A673 (cell line): ENCODE data around the gene SNRNP70. TPM values are rescaled to one million over a fixed set of nuclear protein-coding genes. Genes with fewer than 3 reads are reported as not detected.

ENCODE experiments used
- BruUV-seq: library from RNA; stranded (reverse); fragments of 400-500 nt; replicated peaks from 2 replicates; lab custom pipeline; 2021; lab: Mats Ljungman, UMichigan
- CTCF ChIA-PET: fragments of 300-600 bp; sonication (Branson Sonifier 250); formaldehyde crosslinking; loops from one replicate; lab custom pipeline; 2022; ENCODE audit warnings: antibody characterized with exemption; lab: Charles Lee
- POLR2A ChIA-PET: fragments of 300-600 bp; sonication (Branson Sonifier 250); formaldehyde crosslinking; loops from one replicate; lab custom pipeline; 2022; ENCODE audit warnings: antibody characterized with exemption; ENCODE audit not compliant: low non-redundant PET; lab: Charles Lee
- DNase-seq: peaks from one replicate; pipeline ENCODE4 v3.0.0-alpha.2; 2015; ENCODE audit warnings: low spot score
- H3K27ac ChIP-seq: fragments of 200-600 bp; sonication (generic); 2 replicates; pipeline ENCODE4 v1.5.1; 2016; ENCODE audit warnings: mixed run types, low read depth, mild to moderate bottlenecking, mixed read lengths, antibody characterized with exemption, low read length; ENCODE audit not compliant: poor library complexity, severe bottlenecking
- H3K27me3 ChIP-seq: fragments of 200-600 bp; sonication (generic); replicated peaks from 2 replicates; pipeline ENCODE4 v1.6.1; 2017; ENCODE audit warnings: mixed run types, low read depth, mild to moderate bottlenecking, mixed read lengths, antibody characterized with exemption, low read length; ENCODE audit not compliant: insufficient read depth, poor library complexity
- H3K36me3 ChIP-seq: fragments of 200-600 bp; sonication (generic); 2 replicates; pipeline ENCODE4 v1.6.1; 2016; ENCODE audit warnings: mixed run types, mild to moderate bottlenecking, mixed read lengths, antibody characterized with exemption, low read length; ENCODE audit not compliant: insufficient read depth, poor library complexity, severe bottlenecking
- H3K4me1 ChIP-seq: fragments of 200-600 bp; sonication (generic); 2 replicates; pipeline ENCODE4 v1.6.1; 2017; ENCODE audit warnings: mixed run types, mild to moderate bottlenecking, mixed read lengths, antibody characterized with exemption, low read length; ENCODE audit not compliant: insufficient read depth, poor library complexity, severe bottlenecking
- H3K4me3 ChIP-seq: fragments of 200-600 bp; sonication (generic); 2 replicates; pipeline ENCODE4 v1.5.1; 2016; ENCODE audit warnings: low read depth, mixed run types, mild to moderate bottlenecking, mixed read lengths, low read length; ENCODE audit not compliant: poor library complexity, severe bottlenecking
- H3K9me3 ChIP-seq: fragments of 200-600 bp; sonication (generic); 2 replicates; pipeline ENCODE4 v1.6.1; 2016; ENCODE audit warnings: mixed run types, low read depth, mild to moderate bottlenecking, mixed read lengths, antibody characterized with exemption, low read length; ENCODE audit not compliant: poor library complexity, severe bottlenecking
- CTCF ChIP-seq: fragments of 300-800, 200-600 bp; sonication (generic); conservative IDR thresholded peaks from 2 replicates; pipeline ENCODE4 v1.5.1; 2017; ENCODE audit warnings: low read depth, mild to moderate bottlenecking, antibody characterized with exemption, low read length, moderate library complexity, mixed read lengths
- EZH2 ChIP-seq: fragments of 200-600 bp; sonication (generic); IDR thresholded peaks from 2 replicates; pipeline ENCODE4 v1.6.1; 2017; ENCODE audit warnings: borderline replicate concordance, low read depth, mild to moderate bottlenecking, mixed read lengths, antibody characterized with exemption, low read length; ENCODE audit not compliant: poor library complexity, severe bottlenecking
- intact Hi-C: fragments of 100-400 bp; cut with micrococcal nuclease; formaldehyde crosslinking; loops from one replicate; pipeline ENCODE4 v1.10.0; 2022; ENCODE audit not compliant: unreplicated experiment
- total RNA-seq: library from RNA; stranded (reverse); gene quantifications from 2 replicates; pipeline ENCODE4 v1.2.3, GENCODE V29; 2021

The SNRNP70 gene
- total RNA-seq, 1 experiment from 2014 or later = 295 TPM

DNA sequence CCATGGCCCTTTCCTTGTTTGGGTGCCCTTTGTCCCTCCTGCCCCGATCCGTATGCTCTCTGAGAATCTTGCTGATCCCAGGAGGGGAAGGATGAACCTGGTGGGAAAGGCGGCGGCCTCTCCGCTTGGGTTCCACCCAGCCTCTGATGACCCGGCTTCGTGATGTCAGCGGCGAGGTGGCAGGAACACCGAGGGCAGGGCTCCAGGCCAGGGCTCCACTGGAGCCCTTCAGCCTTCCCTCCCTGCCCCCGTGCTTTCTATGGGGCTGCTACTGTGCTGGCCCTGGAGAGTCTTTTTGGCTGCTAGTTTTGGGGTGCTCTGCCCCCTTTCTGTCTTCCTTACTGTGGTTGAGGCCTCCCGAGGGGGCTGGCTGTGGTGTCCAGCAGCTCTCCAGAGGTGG lies 17.1 kb downstream of the SNRNP70 start:
- no peaks in the 10 kb centered on the region for H3K27me3 ChIP-seq
- H3K4me1 ChIP-seq = peaks cover 25% of the 10 kb centered on the region
- CTCF ChIA-PET = no interaction called here
- no peak for DNase-seq
- H3K9me3 ChIP-seq = no peaks in the 10 kb centered on the region
- intact Hi-C loops = no loop called here
- H3K4me3 ChIP-seq = no peak overlapping the region
- H3K36me3 ChIP-seq = peaks cover 94% of the 10 kb centered on the region
- H3K27ac ChIP-seq = peak overlapping the region; percentile 71
- no peak for TF ChIP-seq CTCF
- BruUV-seq = no TSS peak
- POLR2A ChIA-PET = no interaction called here

GRCh38 chr19:49103331-49104085 lies 18.3 kb downstream of the SNRNP70 start:
- H3K36me3 ChIP-seq = peaks cover 94% of the 10 kb centered on the region
- POLR2A ChIA-PET = no interaction called here

DNA sequence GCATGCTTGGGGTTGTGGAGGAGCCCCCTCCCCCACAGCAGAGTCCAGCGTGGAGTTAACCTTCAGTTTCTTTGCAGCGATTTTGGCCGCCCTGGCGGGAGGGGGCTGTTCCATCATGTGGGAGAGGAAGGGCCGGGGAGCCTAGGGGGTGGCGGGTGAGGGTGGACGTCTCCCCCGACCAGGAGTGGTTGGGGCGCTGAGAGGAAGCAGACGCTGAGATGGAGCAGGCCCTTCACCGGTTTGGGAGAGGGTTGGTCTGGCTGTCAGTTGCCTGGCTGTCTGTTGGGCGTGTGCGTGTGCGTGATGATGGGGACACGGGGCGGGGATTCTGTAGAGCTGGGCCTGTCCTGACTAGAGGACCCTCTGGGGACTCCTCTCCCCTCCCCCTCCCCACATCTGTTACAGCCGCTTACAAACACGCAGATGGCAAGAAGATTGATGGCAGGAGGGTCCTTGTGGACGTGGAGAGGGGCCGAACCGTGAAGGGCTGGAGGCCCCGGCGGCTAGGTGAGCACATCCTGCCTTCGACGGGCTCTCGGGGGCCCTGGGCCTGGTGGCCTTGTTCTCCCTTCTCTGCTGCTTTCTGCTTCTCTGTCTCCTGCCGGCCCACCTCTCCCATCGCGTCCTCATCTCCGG lies 19.1 kb downstream of the SNRNP70 start:
- Histone ChIP-seq H3K4me1 (peaks cover 25% of the 10 kb centered on the region), H3K27ac (peak overlapping the region; percentile 71), H3K4me3 (no peak overlapping the region), H3K9me3 (no peaks in the 10 kb centered on the region), H3K27me3 (no peaks in the 10 kb centered on the region), H3K36me3 (peaks cover 94% of the 10 kb centered on the region)
- TF ChIP-seq CTCF = no peak
- no peak for TF ChIP-seq EZH2
- DNase-seq = no peak
- POLR2A ChIA-PET = no interaction called here
- no TSS peak for BruUV-seq
- intact Hi-C loops = no loop called here
- CTCF ChIA-PET = interaction anchor here (0.6 kb wide), 1 partner anchor 100 kb away, joined by 10 read pairs; no protein-coding TSS in a partner anchor

More at GRCh38 chr19:49103331-49104085, 18.3 kb downstream of the SNRNP70 start:
- Histone ChIP-seq H3K9me3 (no peaks in the 10 kb centered on the region), H3K27me3 (no peaks in the 10 kb centered on the region), H3K4me3 (no peak overlapping the region), H3K27ac (peak overlapping the region; percentile 71), H3K4me1 (peaks cover 25% of the 10 kb centered on the region)
- CTCF ChIA-PET = no interaction called here
- intact Hi-C loops = no loop called here
- no peak for DNase-seq
- BruUV-seq = no TSS peak
- TF ChIP-seq CTCF = no peak
- TF ChIP-seq EZH2 = no peak
